ENCODE results near the gene FAM98C.

The FAM98C gene

GRCh38 chr19:38413416-38413815, 10.5 kb downstream of the FAM98C start:
- no peak for TF ChIP-seq CTCF (IDR thresholded peaks at IDR 0.05; ENCODE audit: low read depth, low read length, missing control alignments)
- H3K4me3 ChIP-seq (replicated peaks; ENCODE audit: low read depth, low read length): no peak overlapping the region
- DNase-seq (ENCODE audit: extremely low read depth, low read depth): no peak

DNA sequence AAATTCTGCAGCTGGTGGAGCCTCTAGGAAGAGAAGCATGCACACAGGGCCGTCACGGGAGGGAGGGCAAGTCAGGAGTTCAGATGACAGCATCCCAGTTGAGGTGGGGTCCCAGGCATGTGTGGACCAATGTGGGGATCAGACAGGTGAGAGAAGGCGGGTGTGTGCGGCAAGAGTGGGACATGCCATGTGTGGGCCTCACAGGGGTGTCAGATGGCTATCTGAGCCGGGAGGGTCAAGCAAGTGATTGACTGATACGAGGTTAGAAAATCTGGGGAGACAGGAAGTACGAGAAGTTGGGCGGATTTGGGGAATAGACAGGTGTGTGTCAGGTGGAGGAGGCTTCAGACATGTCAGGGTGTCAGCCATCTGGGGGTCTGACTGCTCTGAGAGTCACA, 14.3 kb downstream of the FAM98C start:
- TF ChIP-seq CTCF (IDR thresholded peaks at IDR 0.05; ENCODE audit: low read depth, low read length, missing control alignments): no peak
- H3K4me3 ChIP-seq (replicated peaks; ENCODE audit: low read depth, low read length): no peak overlapping the region

DNA sequence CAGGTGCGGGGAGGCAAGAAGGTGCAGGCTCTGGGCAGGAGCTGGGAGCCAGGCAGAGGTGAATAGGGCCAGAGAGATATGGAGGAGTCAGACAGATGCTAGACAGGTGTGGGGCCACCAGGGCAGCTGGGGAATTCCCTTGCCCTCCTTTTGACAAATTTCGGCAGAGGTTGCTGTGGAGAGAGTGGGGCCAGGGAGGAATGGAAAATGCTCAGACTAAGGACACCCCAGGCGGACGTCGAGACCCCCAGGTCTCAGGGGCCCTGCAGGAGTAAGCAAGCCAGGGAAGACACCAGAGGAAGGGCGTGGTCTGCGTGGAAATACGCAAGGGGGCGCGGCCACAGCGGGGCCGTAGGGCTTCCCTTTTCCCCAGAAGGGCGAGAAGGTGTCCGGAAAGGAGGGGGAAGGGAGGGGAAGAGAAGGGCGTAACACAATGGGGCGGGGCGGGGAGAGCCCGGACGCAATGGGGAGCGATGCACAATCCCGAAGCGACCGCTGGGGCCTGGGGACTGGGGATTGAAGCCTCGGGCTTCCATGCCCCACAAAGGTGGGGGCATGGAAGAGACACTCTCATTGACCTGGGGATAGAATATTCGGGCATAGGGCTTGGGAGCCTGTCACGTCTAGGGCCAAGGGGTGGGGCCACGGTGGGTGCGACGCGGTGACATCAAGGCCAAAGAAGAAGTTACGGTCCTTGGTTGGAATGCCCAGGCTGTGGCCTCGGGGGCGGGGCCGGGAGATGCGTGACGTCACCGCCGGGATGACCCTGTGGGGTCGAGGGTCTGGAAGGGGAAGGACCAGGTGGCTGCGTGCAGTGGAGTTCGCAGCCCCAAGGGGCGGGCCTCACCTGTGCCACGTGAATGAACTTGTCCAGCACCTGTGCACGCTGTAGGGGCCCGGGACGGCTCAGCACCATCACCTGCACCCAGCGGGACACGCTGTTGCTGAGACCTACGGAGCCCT, 14.9 kb downstream of the FAM98C start:
- H3K4me3 ChIP-seq (replicated peaks; ENCODE audit: low read depth, low read length): peak overlapping the region; percentile 4; the same call in 1 of the 2 replicates
- TF ChIP-seq CTCF (IDR thresholded peaks at IDR 0.05; ENCODE audit: low read depth, low read length, missing control alignments): no peak
- no peak for DNase-seq (ENCODE audit: extremely low read depth, low read depth)

More for the DNA sequence above, 14.3 kb downstream of the FAM98C start:
- no peak for DNase-seq (ENCODE audit: extremely low read depth, low read depth)

DNA sequence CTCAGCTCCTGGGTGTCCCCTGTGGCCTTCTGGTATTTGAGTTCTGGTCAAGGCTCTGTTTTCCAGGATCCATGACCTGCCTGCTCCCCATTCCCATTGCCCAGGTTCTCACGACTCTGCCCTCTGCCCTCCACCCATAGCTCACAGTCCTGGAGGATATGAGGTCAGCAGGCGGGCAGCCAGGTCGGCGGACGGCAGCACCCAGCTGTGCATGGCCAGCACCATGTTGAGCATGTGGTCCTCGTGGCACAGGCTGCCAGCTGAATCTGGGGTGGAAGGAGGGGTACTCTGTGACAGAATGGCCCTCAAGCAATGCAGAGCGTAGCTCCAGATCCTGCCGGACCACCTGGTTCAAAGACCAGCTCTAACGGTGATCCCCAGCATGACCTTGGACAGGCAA, 18.0 kb downstream of the FAM98C start:
- H3K4me3 ChIP-seq (replicated peaks; ENCODE audit: low read depth, low read length): no peak overlapping the region
- no peak for TF ChIP-seq CTCF (IDR thresholded peaks at IDR 0.05; ENCODE audit: low read depth, low read length, missing control alignments)
- no peak for DNase-seq (ENCODE audit: extremely low read depth, low read depth)

DNA sequence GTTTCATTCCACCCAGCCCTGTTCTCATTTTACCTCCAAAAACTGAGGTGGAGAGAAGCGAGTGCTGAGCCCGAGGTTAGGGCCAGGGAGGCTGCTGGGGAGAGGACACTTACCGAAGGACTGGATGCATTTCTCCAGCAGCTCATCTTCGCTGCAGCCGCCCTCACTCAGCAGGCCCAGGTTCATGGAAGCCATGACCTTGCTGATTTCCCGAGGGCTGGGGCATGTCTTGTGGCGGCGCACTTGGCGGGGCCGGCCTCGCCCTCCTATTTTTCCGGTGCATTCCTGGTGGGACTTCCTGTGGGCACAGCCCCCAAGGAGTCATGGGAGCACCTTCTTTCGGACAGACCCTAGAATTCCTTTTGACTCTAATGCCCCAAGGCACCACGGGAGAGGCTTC, 19.0 kb downstream of the FAM98C start:
- TF ChIP-seq CTCF (IDR thresholded peaks at IDR 0.05; ENCODE audit: low read depth, low read length, missing control alignments): no peak
- H3K4me3 ChIP-seq (replicated peaks; ENCODE audit: low read depth, low read length): no peak overlapping the region
- DNase-seq (ENCODE audit: extremely low read depth, low read depth): no peak

- no peak for DNase-seq (ENCODE audit: extremely low read depth, low read depth)
- no peak for TF ChIP-seq CTCF (IDR thresholded peaks at IDR 0.05; ENCODE audit: low read depth, low read length, missing control alignments)
Measured at GRCh38 chr19:38422438-38422837, 19.5 kb downstream of the FAM98C start.

More at GRCh38 chr19:38422438-38422837, 19.5 kb downstream of the FAM98C start:
- H3K4me3 ChIP-seq (replicated peaks; ENCODE audit: low read depth, low read length): no peak overlapping the region

Data from HFF-Myc (cell line).